Mesenchymal stem cell (in vitro differentiated cells and primary cell): ENCODE data around the gene SERPINA6.
"Not testable (repeated sequence)": the region's sequence is repeated elsewhere in the genome, so short reads cannot be mapped to it uniquely, and the experiment has no call there.

Experiments used
- DNase-seq: peaks from one replicate; pipeline ENCODE4 v3.0.0-alpha.2; 2013
- H2AFZ ChIP-seq: one replicate; pipeline ENCODE4 v1.6.1; 2013; ENCODE audit warnings: low read depth, mild to moderate bottlenecking, control low read depth, inconsistent platforms, low read length, moderate library complexity
- H2AK5ac ChIP-seq: 2 replicates; pipeline ENCODE4 v1.6.1; 2013; ENCODE audit warnings: low read length, moderate library complexity, mild to moderate bottlenecking, inconsistent platforms; ENCODE audit not compliant: severe bottlenecking
- H2BK120ac ChIP-seq: one replicate; pipeline ENCODE4 v1.6.1; 2013; ENCODE audit warnings: low read depth, mild to moderate bottlenecking, inconsistent platforms, low read length, moderate library complexity
- H2BK12ac ChIP-seq, 2 experiments: one replicate each; pipeline ENCODE4 v1.6.1; 2013; ENCODE audit warnings: inconsistent platforms in 2 of 2, low read length in 2 of 2, mild to moderate bottlenecking in 2 of 2, moderate library complexity in 2 of 2, control low read depth in 1 of 2
- H2BK15ac ChIP-seq: one replicate; pipeline ENCODE4 v1.6.1; 2013; ENCODE audit warnings: mild to moderate bottlenecking, low read depth, inconsistent platforms; ENCODE audit not compliant: poor library complexity, severe bottlenecking
- H2BK5ac ChIP-seq: 2 replicates; pipeline ENCODE4 v1.6.1; 2013; ENCODE audit warnings: low read depth, mild to moderate bottlenecking, low read length, control low read depth, inconsistent platforms; ENCODE audit not compliant: poor library complexity, severe bottlenecking
- H3K14ac ChIP-seq, 2 experiments: one replicate each; pipeline ENCODE4 v1.6.1; 2013; ENCODE audit warnings: inconsistent platforms in 2 of 2, low read length in 2 of 2, control low read depth in 1 of 2, mild to moderate bottlenecking in 1 of 2, moderate library complexity in 1 of 2
- H3K18ac ChIP-seq, 2 experiments: one replicate each; pipeline ENCODE4 v1.6.1; 2013; ENCODE audit warnings: inconsistent platforms in 2 of 2, low read length in 2 of 2, control low read depth in 1 of 2, low read depth in 1 of 2, mild to moderate bottlenecking in 1 of 2
- H3K23ac ChIP-seq, 2 experiments: one replicate each; pipeline ENCODE4 v1.6.1; 2013; ENCODE audit warnings: inconsistent platforms in 2 of 2, low read length in 2 of 2, mild to moderate bottlenecking in 2 of 2, moderate library complexity in 2 of 2, control low read depth in 1 of 2
- H3K27ac ChIP-seq: 2 replicates; pipeline ENCODE4 v1.5.1; 2013; ENCODE audit warnings: mild to moderate bottlenecking, moderate library complexity, low read length, control low read depth, inconsistent platforms; ENCODE audit not compliant: poor library complexity, severe bottlenecking
- H3K27me3 ChIP-seq, 2 experiments: 2 replicates each; pipeline versions ENCODE4 v1.6.1 to v1.7.0; 2013; ENCODE audit warnings: low read length in 2 of 2, mild to moderate bottlenecking in 2 of 2, moderate library complexity in 2 of 2, control low read depth in 1 of 2, inconsistent platforms in 1 of 2; ENCODE audit not compliant: control insufficient read depth in 1 of 2, insufficient read depth in 1 of 2
- H3K36me3 ChIP-seq, 2 experiments: 2 replicates each; pipeline versions ENCODE4 v1.6.1 to v1.7.0; 2013; ENCODE audit warnings: low read length in 2 of 2, control low read depth in 1 of 2, inconsistent platforms in 1 of 2, low read depth in 1 of 2, mild to moderate bottlenecking in 1 of 2; ENCODE audit not compliant: insufficient read depth in 2 of 2, control insufficient read depth in 1 of 2
- H3K4ac ChIP-seq, 2 experiments: one replicate each; pipeline ENCODE4 v1.6.1; 2013; ENCODE audit warnings: inconsistent platforms in 2 of 2, low read length in 2 of 2, mild to moderate bottlenecking in 2 of 2, moderate library complexity in 2 of 2, control low read depth in 1 of 2, low read depth in 1 of 2
- H3K4me1 ChIP-seq: 2 replicates; pipeline ENCODE4 v1.6.1; 2013; ENCODE audit warnings: low read depth, low read length, control low read depth; ENCODE audit not compliant: control insufficient read depth, insufficient read depth
- H3K4me2 ChIP-seq: 2 replicates; pipeline ENCODE4 v1.6.1; 2013; ENCODE audit warnings: low read length, mild to moderate bottlenecking, inconsistent platforms; ENCODE audit not compliant: poor library complexity, severe bottlenecking
- H3K4me3 ChIP-seq, 2 experiments: 2 replicates each; pipeline versions ENCODE4 v1.5.1 to v1.7.0; 2013; ENCODE audit warnings: low read length in 2 of 2, mild to moderate bottlenecking in 2 of 2, control low read depth in 1 of 2, low read depth in 1 of 2; ENCODE audit not compliant: insufficient read depth in 1 of 2
- H3K79me1 ChIP-seq: replicated peaks from 2 replicates; pipeline ENCODE4 v1.6.1; 2013; ENCODE audit warnings: mild to moderate bottlenecking, control low read depth, low read length, inconsistent platforms; ENCODE audit not compliant: poor library complexity, severe bottlenecking
- H3K9ac ChIP-seq: 2 replicates; pipeline ENCODE4 v1.7.0; 2013; ENCODE audit warnings: mild to moderate bottlenecking, low read length, moderate library complexity
- H3K9me3 ChIP-seq: 2 replicates; pipeline ENCODE4 v1.7.0; 2013; ENCODE audit warnings: mild to moderate bottlenecking, low read length; ENCODE audit not compliant: control insufficient read depth
- H4K8ac ChIP-seq: one replicate; pipeline ENCODE4 v1.6.1; 2013; ENCODE audit warnings: inconsistent platforms, mild to moderate bottlenecking, low read length, moderate library complexity
- H4K91ac ChIP-seq: one replicate; pipeline ENCODE4 v1.6.1; 2013; ENCODE audit warnings: mild to moderate bottlenecking, low read length, inconsistent platforms
- WGBS: methylation state at CpG from one replicate; pipeline ENCODE4 v1.1.7; 2013; ENCODE audit warnings: mixed read lengths; 5-methylcytosine and 5-hydroxymethylcytosine counted together

The SERPINA6 gene

GRCh38 chr14:94264195-94264594 is 58.9 kb downstream of the SERPINA6 start:
- not testable (repeated sequence) for H4K91ac ChIP-seq, H2AFZ ChIP-seq, H2AK5ac ChIP-seq, H3K4me2 ChIP-seq, H4K8ac ChIP-seq, H3K79me1 ChIP-seq, H2BK5ac ChIP-seq, H3K27ac ChIP-seq, H3K18ac ChIP-seq, H3K36me3 ChIP-seq, H3K23ac ChIP-seq, H3K27me3 ChIP-seq, H3K4me3 ChIP-seq, H2BK12ac ChIP-seq, H3K4ac ChIP-seq, H3K14ac ChIP-seq, H3K4me1 ChIP-seq, DNase-seq, H2BK15ac ChIP-seq, H3K9ac ChIP-seq, H2BK120ac ChIP-seq
- H3K9me3 ChIP-seq: peaks cover 20% of the 10 kb centered on the region
- 54% methylated on average over 2 of the region's 3 CpGs for WGBS
